HG03432 (cell line): ENCODE results near the gene VAV2.

Source experiments
- ATAC-seq: cut with Tn5 transposase; IDR thresholded peaks from one replicate; pipeline ENCODE4 v1.9.1; 2021; ENCODE audit warnings: mild to moderate bottlenecking, moderate library complexity; ENCODE audit not compliant: unreplicated experiment

Gene VAV2

GRCh38 chr9:133894377-133895321 is 97.5 kb downstream of the VAV2 start:
- ATAC-seq, result no peak

GRCh38 chr9:133893191-133893994 is 98.7 kb downstream of the VAV2 start:
- ATAC-seq, result no peak

GRCh38 chr9:133892193-133892920 is 99.8 kb downstream of the VAV2 start:
- ATAC-seq, result no peak

DNA sequence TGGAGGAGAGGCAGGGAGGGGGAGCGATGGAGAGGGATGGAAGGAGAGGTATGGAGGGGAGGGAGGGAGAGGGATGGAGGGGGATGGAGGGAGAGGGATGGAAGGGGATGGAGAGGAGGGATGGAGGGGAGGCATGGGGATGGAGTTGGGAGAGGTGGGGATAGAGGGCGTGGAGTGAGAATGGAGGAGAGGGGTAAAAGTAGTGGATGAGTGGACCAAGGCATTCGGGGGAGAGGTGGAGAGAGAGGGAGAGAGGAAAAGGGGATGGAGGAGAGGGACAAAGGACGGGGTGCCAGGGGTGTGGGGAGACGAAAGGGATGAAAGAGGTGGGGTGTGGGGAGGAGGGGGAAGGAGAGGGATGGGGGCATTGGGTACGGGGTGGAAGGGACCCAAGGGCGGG is 100.4 kb downstream of the VAV2 start:
- no peak for ATAC-seq

DNA sequence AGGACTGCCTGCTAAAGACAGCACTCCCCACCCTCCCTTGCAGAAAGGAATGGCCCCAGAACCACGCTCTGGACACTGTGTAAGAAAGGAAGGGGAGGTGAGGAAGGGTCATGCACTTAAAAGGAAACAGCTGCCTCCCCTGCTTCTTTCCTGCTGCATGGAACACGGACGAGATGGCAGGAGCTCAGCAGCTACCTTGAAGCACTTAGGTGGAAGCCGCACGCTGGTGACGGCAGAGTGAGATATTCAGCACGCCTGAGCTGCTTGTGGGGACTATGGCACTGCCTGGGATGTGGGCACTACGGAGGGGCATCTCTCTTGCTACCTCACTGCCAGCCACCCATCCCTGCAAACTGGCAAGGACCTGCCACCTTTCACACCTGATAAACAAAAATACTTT is 101.5 kb downstream of the VAV2 start:
- no peak for ATAC-seq

DNA sequence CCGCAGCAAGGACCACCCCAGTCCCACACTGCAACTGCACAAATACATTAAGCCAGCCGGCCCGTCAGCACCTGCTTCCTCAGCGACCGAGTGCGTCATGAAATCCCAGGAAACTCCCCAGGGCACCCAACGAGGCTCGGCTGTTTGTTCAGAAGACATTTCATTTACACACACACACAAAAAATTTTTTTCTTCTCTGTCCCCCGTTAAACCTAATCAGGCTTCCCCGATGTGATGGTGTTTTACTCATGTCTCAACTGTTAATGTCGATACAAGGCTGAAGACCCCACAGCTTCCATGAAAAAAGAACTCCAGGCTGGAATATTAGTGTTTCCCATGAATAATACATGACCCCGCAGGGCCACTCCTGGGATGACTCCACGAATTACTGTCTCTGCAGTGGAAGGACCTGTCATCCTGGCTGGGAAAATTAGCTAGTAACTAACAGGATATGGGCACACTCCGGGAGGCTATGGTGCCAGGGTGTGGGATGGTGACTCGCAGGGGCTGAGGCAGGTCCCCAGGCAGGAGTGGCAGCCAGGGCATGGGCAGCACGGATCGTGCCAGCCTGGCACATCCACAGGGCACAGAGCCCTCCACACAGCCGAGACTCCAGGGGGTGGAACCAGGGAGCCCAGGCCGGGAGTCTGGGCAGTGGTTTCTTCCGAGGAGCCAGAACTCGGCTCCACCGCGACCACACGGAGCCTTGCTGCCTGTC is 102.4 kb downstream of the VAV2 start:
- ATAC-seq, result no peak

DNA sequence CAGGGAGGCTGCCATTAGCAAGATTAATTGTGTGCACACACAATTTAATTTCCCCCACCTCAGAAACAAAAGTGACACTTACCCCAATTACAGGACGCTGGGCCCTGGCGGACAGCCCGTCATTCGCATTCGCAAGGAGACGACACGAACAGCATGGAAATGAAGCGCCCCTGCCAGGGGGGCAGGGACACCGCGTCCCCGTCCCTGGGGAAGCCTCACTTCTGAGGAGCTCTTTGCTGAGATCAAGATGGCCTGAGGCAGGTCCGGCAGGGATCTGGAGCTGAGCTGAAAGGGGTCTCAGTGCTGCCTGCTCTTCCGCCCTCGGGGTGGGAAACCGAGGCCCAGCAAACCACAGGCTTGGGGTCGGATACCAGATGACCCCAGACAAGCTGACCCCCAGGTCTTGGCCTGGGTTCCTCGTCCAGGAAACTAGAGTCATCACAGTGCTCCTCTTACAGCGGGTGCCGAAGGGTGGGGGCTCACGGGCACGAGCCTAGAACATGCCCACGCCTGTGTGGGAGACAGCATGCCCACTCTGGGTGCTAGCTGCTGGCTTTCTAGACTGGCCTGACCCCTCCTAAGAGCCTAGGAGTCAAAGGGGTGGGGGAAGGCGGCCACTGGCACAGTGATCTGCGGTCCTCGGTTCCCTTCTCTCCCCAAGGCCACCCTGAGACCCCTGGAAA is 103.2 kb downstream of the VAV2 start:
- ATAC-seq, result no peak

DNA sequence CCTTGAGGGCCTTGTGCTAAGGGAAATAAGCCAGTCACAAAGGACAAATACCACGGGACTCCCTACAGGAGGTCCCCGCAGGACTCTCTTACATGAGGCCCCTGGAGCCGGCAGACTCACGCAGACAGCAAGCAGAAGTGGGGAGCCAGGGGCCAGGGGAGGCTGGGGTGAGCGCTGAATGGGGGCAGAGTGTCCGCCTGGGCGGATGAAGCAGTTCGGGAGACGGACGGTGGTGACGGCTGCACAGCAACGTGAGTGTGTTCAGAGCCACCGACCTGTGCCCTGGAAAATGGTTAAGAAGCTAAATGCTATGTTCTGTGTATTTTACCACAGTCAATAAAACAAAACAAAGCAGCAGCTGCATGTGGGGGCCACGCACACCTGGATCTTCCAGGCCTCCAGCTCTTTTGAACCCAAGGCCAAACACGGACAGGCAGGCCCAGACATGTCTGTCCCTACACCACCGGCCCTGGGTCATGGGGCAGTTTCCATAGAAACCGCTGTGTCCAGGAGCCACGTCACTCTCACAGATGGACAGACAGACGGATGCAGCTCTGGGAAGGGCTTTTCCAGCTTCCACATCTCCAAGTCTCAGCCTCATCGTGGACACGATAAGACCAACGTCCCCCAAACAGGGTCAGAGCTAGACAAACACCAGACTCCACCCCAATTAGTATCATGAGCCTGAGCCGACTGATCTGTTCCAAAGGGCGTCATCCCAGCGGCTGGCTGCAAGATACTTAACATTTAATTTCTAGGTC is 103.9 kb downstream of the VAV2 start:
- ATAC-seq, result no peak

DNA sequence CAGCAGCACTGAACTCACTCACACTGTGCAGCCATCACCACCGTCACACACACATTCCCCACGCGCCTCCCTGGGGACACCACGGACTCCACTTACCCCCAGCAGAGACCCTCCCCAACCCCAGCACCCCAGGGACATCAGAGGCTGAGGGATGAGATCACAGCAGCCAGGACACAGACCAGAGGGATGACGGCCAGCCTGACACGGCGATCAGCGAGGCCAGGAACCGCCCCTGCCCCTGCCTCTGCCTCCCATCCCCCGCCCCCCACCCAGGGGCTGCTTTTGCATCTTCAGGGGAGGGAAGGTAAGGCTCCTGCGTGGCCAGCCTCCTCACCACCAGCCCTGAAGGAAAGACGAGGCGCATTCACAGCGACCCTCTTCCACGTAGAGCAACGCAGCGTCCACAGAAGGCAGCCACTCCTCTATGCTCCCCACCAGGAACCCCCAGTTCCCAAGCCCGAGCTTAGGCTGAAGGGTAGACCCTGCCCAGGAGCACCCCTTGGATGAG is 104.5 kb downstream of the VAV2 start:
- ATAC-seq, result no peak

DNA sequence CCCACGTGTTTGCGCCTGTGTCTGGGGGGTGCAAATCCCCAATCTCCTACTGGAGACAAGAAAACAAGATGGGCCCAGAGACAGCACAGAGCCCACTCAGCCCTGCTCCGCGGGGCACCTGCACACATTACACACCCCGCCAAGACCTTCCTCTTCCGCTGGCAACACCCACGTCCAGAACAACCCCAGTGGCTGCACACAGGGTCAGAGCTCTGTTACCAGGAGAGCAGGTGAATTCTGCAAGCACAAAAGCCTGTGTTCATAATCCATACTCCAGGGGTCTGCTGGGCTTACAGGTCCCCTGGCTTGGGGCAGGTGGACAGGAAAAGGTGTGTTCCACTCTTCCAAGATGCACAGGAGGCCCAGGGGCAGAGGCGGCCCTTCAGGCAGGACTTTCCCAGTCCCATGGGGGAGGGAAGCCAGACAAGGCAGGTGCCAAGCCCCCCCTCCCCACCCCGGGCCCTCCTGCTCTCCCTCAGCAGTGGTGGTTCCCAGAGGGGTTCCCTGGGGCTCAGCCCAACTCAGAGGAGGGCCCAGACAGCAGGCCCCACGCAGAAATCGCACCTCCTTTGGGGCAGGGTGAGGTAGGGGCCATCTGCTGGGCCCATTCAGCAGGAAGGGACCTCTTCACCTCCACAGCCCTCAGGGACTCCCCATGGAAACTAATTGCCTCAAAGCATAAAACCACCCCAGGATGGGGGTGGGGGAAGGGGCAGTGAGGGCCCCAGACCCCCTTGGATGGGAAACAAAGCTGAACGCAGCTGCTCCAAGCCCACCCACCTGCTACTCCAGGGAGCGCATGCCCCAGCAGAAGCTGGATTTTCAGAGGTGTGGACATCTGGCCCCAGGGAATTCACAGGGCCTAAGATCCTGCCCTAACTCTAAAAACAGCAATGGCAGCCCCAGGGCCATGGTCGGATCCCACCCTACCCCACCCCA is 105.3 kb downstream of the VAV2 start:
- ATAC-seq, result no peak

- ATAC-seq, result no peak
These were observed 107.0 kb downstream of the VAV2 start for GRCh38 chr9:133884907-133885744.

DNA sequence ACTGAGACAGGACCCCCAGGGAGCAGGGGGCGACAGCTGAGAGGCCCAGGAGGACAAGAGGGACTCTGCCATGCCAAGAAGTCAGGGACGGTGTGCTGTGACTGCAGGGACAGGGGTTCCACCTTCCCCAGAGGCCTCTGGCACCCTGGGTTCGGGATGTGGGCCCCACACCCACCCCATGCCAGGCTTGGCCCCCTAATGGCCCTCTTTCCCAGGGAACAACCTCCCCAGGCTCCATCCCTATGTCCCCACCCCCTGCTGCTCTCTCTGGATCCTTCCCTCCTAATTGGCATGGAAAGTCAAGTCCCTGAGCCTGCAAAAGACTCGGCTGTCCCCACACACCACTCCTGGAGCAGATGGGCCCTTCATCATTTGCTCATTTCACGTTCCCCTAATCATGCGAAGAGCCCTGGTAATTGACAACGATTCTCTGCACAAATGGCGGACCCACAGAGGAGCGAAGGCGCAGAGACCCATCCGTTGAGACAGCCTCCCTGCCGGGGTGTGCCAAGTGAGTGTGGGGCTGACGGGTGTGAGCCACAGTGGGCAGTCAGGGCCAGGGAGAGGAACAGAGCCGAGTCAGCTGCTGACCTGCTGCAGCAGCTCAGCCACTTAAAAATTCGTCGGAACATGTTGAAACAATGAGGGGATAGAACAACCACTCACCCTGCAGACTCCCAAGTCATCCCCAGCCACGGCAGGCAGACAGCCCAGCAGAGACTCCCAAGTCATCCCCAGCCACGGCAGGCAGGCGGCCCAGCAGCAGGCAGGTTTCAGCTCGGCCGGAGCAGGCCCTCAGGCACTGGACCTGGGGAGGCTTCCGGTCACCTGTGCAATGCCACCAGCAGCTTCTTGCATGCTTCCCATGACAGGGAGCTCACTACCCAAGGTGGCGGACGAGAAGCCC is 109.0 kb downstream of the VAV2 start:
- no peak for ATAC-seq

DNA sequence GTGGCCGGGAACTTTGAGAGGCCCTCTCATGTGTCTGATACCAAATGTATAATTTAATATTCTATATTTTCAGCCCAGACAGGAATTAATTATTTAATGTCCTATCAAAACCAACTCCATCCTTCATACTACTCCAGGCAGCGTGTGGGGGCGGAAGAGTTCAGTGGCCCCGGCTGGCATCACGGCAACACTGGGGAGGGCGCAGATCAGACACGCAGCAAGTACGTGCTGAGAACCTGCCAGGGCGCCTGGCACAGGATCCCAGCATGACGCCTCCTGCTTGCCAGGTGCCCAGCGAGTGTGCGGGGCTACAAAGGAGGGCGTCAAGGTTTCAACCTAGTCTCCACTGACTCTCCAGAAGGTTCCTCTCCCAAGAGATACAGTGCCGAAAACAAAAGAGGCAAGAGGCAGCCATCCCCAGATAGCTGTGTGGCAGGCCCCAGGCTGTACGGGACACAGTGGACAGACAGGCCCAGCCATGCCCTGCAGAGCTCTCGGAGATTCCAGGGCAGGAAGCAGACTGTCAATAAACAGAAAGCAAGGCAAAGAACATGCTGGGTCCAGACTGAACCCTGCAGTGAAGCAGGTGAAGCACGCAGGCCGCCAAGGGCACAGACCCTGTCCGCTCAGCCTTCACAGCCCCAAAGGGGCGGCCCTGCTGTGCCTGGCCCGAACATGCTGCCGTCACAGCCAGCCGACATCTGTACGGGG is 110.3 kb downstream of the VAV2 start:
- no peak for ATAC-seq

DNA sequence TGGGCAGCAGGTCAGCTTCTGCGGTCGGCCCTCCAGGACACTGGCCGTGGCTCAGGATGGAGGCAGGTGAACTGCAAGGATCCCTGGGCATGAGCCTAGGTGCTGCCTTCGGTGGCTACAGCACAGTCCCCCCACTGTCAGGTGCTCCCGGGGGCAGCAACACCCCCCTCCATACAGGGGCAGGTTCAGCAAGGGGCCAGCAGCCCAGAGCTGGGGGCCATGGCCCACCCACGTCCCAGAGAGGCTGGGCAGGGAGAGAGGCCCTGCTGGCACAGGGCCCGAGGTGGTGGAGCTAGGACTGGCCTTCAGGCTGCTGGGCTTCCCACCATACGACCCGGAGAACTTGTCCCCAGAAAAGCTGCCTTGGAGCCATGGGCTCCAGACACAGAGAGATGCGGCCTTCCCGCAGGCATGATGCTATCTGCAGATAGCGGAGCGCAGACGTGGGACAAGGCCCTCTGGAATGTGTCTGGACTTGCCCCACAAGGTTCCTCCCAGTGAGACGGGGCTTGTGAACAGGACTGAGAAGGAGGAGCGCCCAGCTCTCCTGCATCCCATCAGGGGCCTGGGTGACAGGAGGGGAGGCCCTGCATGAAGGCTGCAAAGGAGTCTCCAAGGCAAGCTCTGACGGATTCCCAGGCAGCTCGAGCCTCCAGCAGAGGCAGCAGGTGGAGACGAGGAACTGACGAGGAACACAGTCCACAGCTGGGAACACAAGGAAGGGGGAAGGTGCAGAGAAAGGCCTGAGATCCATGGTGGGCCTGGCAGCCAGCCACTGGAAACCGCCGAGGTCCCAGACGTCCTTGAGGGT is 111.1 kb downstream of the VAV2 start:
- no peak for ATAC-seq

DNA sequence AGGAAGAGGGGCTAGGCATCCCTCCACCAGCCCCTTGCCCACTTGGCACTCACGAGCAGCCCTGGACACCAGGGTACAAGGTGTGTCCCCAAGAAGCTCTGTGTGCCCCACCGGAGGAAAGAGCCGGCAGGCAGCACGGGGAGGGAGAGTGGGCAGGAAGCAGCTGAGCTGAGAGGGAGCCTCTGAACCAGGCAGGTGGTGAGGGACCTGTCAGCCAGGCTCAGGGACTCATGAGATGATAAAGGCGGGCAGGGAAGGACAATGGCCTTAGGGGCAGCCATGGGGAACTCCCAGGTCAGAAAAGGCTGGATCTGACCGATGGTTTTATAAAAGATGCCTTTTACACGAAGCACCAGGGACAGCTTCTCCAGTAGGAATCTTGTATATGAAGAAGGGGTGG is 112.0 kb downstream of the VAV2 start:
- ATAC-seq, result no peak
